SK-N-SH (cell line): ENCODE data around the gene INPP5B. TPM values are rescaled to one million over a fixed set of nuclear protein-coding genes. Genes with fewer than 3 reads are reported as not detected.
"Not testable (repeated sequence)": the region's sequence is repeated elsewhere in the genome, so short reads cannot be mapped to it uniquely, and the experiment has no call there.

Source experiments
- CTCF ChIA-PET: fragments of 300-600, 350-600 bp; formaldehyde crosslinking; extraction: SDS; loops from one replicate; lab custom pipeline; 2021; lab: Yijun Ruan, JAX
- POLR2A ChIA-PET: fragments of 350-600 bp; sonication (Branson Sonifier 250); formaldehyde crosslinking; extraction: SDS; loops from one replicate; lab custom pipeline; 2020; ENCODE audit warnings: antibody characterized with exemption, inconsistent platforms; lab: Yijun Ruan, JAX
- DNase-seq: peaks from one replicate; pipeline ENCODE4 v3.0.0; 2012
- H2AFZ ChIP-seq: fragments of 200-600 bp; sonication (generic); 2 replicates; pipeline ENCODE4 v1.8.1; 2016; ENCODE audit warnings: antibody characterized with exemption, mild to moderate bottlenecking, low read depth
- H3F3A ChIP-seq: fragments of 200-600 bp; sonication (generic); replicated peaks from 2 replicates; pipeline ENCODE3; 2016; ENCODE audit warnings: antibody characterized with exemption, mild to moderate bottlenecking; ENCODE audit not compliant: insufficient read depth
- H3K27ac ChIP-seq, 2 experiments: fragments of 200-500 bp in 1 of 2; fragments of 200-600 bp in 1 of 2; sonication (Bioruptor generic) in 1 of 2; sonication (generic), shearing (Covaris generic) in 1 of 2; 2 replicates each; pipeline versions ENCODE4 v1.5.1 to v1.6.1; 2014 to 2016; ENCODE audit warnings: low read depth in 2 of 2, inconsistent platforms in 1 of 2, low read length in 1 of 2, mild to moderate bottlenecking in 1 of 2, mixed read lengths in 1 of 2
- H3K27me3 ChIP-seq: fragments of 200-600 bp; sonication (generic), shearing (Covaris generic); 2 replicates; pipeline ENCODE4 v1.6.1; 2016; ENCODE audit warnings: mixed run types; ENCODE audit not compliant: insufficient read depth
- H3K36me3 ChIP-seq, 2 experiments: fragments of 200-500 bp in 1 of 2; fragments of 200-600 bp in 1 of 2; sonication (Bioruptor generic) in 1 of 2; sonication (generic) in 1 of 2; replicated peaks in 1 of 2; 2 replicates each; pipeline versions ENCODE3 to v1.5.1; 2014 to 2016; ENCODE audit warnings: low read length in 1 of 2, mild to moderate bottlenecking in 1 of 2; ENCODE audit not compliant: insufficient read depth in 2 of 2, control insufficient read depth in 1 of 2
- H3K4me1 ChIP-seq, 2 experiments: fragments of 200-500 bp in 1 of 2; fragments of 200-600 bp in 1 of 2; sonication (Bioruptor generic) in 1 of 2; sonication (generic), shearing (Covaris generic) in 1 of 2; 2 replicates each; pipeline versions ENCODE4 v1.5.1 to v1.6.1; 2014 to 2016; ENCODE audit warnings: low read depth in 1 of 2, low read length in 1 of 2, mixed run types in 1 of 2; ENCODE audit not compliant: insufficient read depth in 2 of 2, control insufficient read depth in 1 of 2
- H3K4me2 ChIP-seq: fragments of 200-600 bp; sonication (generic), shearing (Covaris generic); 2 replicates; pipeline ENCODE4 v1.6.1; 2017; ENCODE audit warnings: mixed run types
- H3K4me3 ChIP-seq, 2 experiments: fragments of 200-500 bp in 1 of 2; fragments of 200-600 bp in 1 of 2; sonication (Bioruptor generic) in 1 of 2; sonication (generic), shearing (Covaris generic) in 1 of 2; 2 replicates each; pipeline versions ENCODE4 v1.5.1 to v1.8.1; 2014 to 2016; ENCODE audit warnings: low read depth in 2 of 2, inconsistent platforms in 1 of 2, low read length in 1 of 2, mild to moderate bottlenecking in 1 of 2, mixed read lengths in 1 of 2, moderate library complexity in 1 of 2
- H3K79me2 ChIP-seq: fragments of 200-600 bp; sonication (generic); 2 replicates; pipeline ENCODE4 v1.8.1; 2017; ENCODE audit warnings: mild to moderate bottlenecking; ENCODE audit not compliant: insufficient read depth
- H3K9ac ChIP-seq: fragments of 200-600 bp; sonication (generic); 2 replicates; pipeline ENCODE4 v1.6.1; 2017; ENCODE audit warnings: mixed run types
- H3K9me2 ChIP-seq: fragments of 200-600 bp; sonication (generic); 2 replicates; pipeline ENCODE4 v1.6.1; 2017; ENCODE audit warnings: mixed run types
- H3K9me3 ChIP-seq: fragments of 200-600 bp; sonication (generic); 2 replicates; pipeline ENCODE4 v1.6.1; 2017; ENCODE audit warnings: mixed run types, mild to moderate bottlenecking, moderate library complexity
- H4K20me1 ChIP-seq: fragments of 200-600 bp; sonication (generic); 2 replicates; pipeline ENCODE4 v1.6.1; 2017; ENCODE audit warnings: mild to moderate bottlenecking, mixed run types; ENCODE audit not compliant: insufficient read depth
- CTCF ChIP-seq: fragments of 200-600 bp; sonication (generic); IDR thresholded peaks from 2 replicates; pipeline ENCODE4 v1.6.1; 2017; ENCODE audit warnings: antibody characterized with exemption, mild to moderate bottlenecking, moderate library complexity
- FOSL2 ChIP-seq: IDR thresholded peaks from 2 replicates; pipeline ENCODE4 v1.4.0; 2012; ENCODE audit warnings: low read depth, mild to moderate bottlenecking, moderate library complexity, borderline replicate concordance
- GATA2 ChIP-seq: sonication (generic); formaldehyde crosslinking; IDR thresholded peaks from 2 replicates; pipeline ENCODE4 v1.5.0; 2020; ENCODE audit warnings: mild to moderate bottlenecking, missing genetic modification reagents
- JUND ChIP-seq: IDR thresholded peaks from 2 replicates; pipeline ENCODE4 v1.4.0; 2012
- MAX ChIP-seq: IDR thresholded peaks from 2 replicates; pipeline ENCODE4 v1.4.0; 2012; ENCODE audit warnings: low read depth
- MXI1 ChIP-seq: IDR thresholded peaks from 2 replicates; pipeline ENCODE4 v1.6.1; 2012; ENCODE audit warnings: mild to moderate bottlenecking, low read depth, low read length, improper control_type of control experiment
- RAD21 ChIP-seq: IDR thresholded peaks from 2 replicates; pipeline ENCODE4 v1.6.1; 2012; ENCODE audit warnings: mild to moderate bottlenecking, low read length
- RCOR1 ChIP-seq: fragments of 150-350 bp; IDR thresholded peaks from 2 replicates; pipeline ENCODE4 v1.6.1; 2017; ENCODE audit warnings: antibody characterized with exemption, low read length
- SIN3A ChIP-seq: IDR thresholded peaks from 2 replicates; pipeline ENCODE4 v1.6.1; 2012; ENCODE audit warnings: low read depth, mild to moderate bottlenecking, low read length, moderate library complexity, borderline replicate concordance
- SMC3 ChIP-seq: IDR thresholded peaks from 2 replicates; pipeline ENCODE4 v1.6.1; 2012; ENCODE audit warnings: low read depth, low read length, improper control_type of control experiment
- TCF12 ChIP-seq: IDR thresholded peaks from 2 replicates; pipeline ENCODE4 v1.4.0; 2012
- USF2 ChIP-seq: fragments of 150-350 bp; IDR thresholded peaks from 2 replicates; pipeline ENCODE4 v1.6.1; 2017; ENCODE audit warnings: antibody characterized with exemption, low read length, low read depth, borderline replicate concordance
- WGBS: methylation state at CpG from one replicate; pipeline ENCODE4 v1.1.6; 2017; ENCODE audit warnings: low lambda C conversion rate; 5-methylcytosine and 5-hydroxymethylcytosine counted together
- polyA plus RNA-seq, 3 experiments: library from polyadenylated mRNA; depleted of rRNA; stranded (reverse); fragments of >200 nt; gene quantifications; 2 replicates each; pipeline ENCODE4 v1.2.3, GENCODE V29; 2012

INPP5B gene
- polyA plus RNA-seq, 1 of the 3 experiments (the other 2 are of a cell fraction), result 10.5 TPM

GRCh38 chr1:37983546-37983945 is 36.7 kb upstream of the INPP5B start (continued):
- no peak for TF ChIP-seq FOSL2

GRCh38 chr1:37978541-37978940 is 31.7 kb upstream of the INPP5B start:
- H3K36me3 ChIP-seq, result peaks cover 60 to 74% of the 10 kb centered on the region in 2 experiments
- no peak overlapping the region for H3K27ac ChIP-seq
- H2AFZ ChIP-seq, result no peak overlapping the region
- no peaks in the 10 kb centered on the region for H3K9me3 ChIP-seq
- H3K4me1 ChIP-seq, result no peaks in the 10 kb centered on the region
- TF ChIP-seq GATA2 (CRISPR knock-in tag) (no peak), MAX (no peak), JUND (no peak), USF2 (no peak), SIN3A (no peak), MXI1 (no peak), TCF12 (no peak), RAD21 (no peak), RCOR1 (no peak)
- H3K79me2 ChIP-seq, result peaks cover 2% of the 10 kb centered on the region; the same call in 1 of the 2 replicates
- no peaks in the 10 kb centered on the region; the same call in 1 of the 2 replicates for H4K20me1 ChIP-seq
- ChIA-PET CTCF (interaction anchor here (0.7 to 1.3 kb wide), 2 partner anchors 32 to 41 kb away, joined by 3 to 5 read pairs; partner anchors contain the start of gene INPP5B), POLR2A (no interaction called here)
- H3K4me3 ChIP-seq, result no peak overlapping the region
- no peak overlapping the region for H3K9ac ChIP-seq
- DNase-seq, result no peak
- no peak overlapping the region for H3K4me2 ChIP-seq
- 98% methylated on average over 3 of the region's 4 CpGs for WGBS
- H3K27me3 ChIP-seq, result no peaks in the 10 kb centered on the region
- no peaks in the 10 kb centered on the region for H3K9me2 ChIP-seq
- peaks cover 19% of the 10 kb centered on the region for H3F3A ChIP-seq

- POLR2A ChIA-PET, result not testable (repeated sequence)
Measured at GRCh38 chr1:37975083-37975482, 28.2 kb upstream of the INPP5B start.

More at GRCh38 chr1:37975083-37975482, 28.2 kb upstream of the INPP5B start:
- peak; percentile 49 for DNase-seq
- 70% methylated on average over 6 of the region's 6 CpGs for WGBS
- not testable (repeated sequence) for H3K4me2 ChIP-seq, H3K9me3 ChIP-seq, H4K20me1 ChIP-seq
- Histone ChIP-seq H3K36me3 (peaks cover 36 to 62% of the 10 kb centered on the region in 2 experiments), H3K79me2 (peaks cover 33% of the 10 kb centered on the region)
- TF ChIP-seq RAD21 (peak; percentile 66), CTCF (peak; percentile 81), SMC3 (peak; percentile 52)
- TF ChIP-seq, all 33 proteins: peak for 3; not testable (repeated sequence) for 30
- Histone ChIP-seq H3K27ac (0 out of 4 replicates have a peak overlapping the region, but pooled peaks of 1 of the 2 experiments have one; percentile 7), H3F3A (peaks cover 19% of the 10 kb centered on the region)
- CTCF ChIA-PET, result interaction anchor here (0.8 to 2.5 kb wide), 7 partner anchors 13 to 88 kb away, joined by 3 to 9 read pairs (median 3); partner anchors contain the start of gene SF3A3
- H3K4me1 ChIP-seq, H2AFZ ChIP-seq, H3K27me3 ChIP-seq, H3K4me3 ChIP-seq, H3K9ac ChIP-seq, H3K9me2 ChIP-seq: not testable (repeated sequence)
